HG03457 (cell line): ENCODE results near the gene CTNS.

Source experiments
- ATAC-seq: cut with Tn5 transposase; IDR thresholded peaks from one replicate; pipeline ENCODE4 v1.9.1; 2021; ENCODE audit warnings: moderate number of reproducible peaks; ENCODE audit not compliant: unreplicated experiment

Gene CTNS

GRCh38 chr17:3708366-3708765 lies 71.8 kb downstream of the CTNS start:
- ATAC-seq: no peak

- ATAC-seq: peak; percentile 92
These were observed 74.4 kb downstream of the CTNS start for GRCh38 chr17:3710951-3711383.
